WTC11 (cell line): ENCODE results near the gene CDC16.

Experiments used
- ATF3 ChIP-seq: sonication (generic); formaldehyde crosslinking; conservative IDR thresholded peaks from 2 replicates; pipeline ENCODE4 v1.8.1; 2022; ENCODE audit warnings: mild to moderate bottlenecking, missing genetic modification reagents
- CBFB ChIP-seq: sonication (generic); formaldehyde crosslinking; IDR thresholded peaks from 2 replicates; pipeline ENCODE4 v1.8.1; 2022; ENCODE audit warnings: mild to moderate bottlenecking, low read depth, missing genetic modification reagents
- CTCF ChIP-seq: fragments of 200-600 bp; IDR thresholded peaks from 2 replicates; pipeline ENCODE4 v1.8.0; 2022; ENCODE audit warnings: antibody characterized with exemption
- ESRRA ChIP-seq: sonication (generic); formaldehyde crosslinking; IDR thresholded peaks from 2 replicates; pipeline ENCODE4 v1.8.1; 2022; ENCODE audit warnings: mild to moderate bottlenecking, missing genetic modification reagents, borderline replicate concordance
- MYBL2 ChIP-seq: sonication (generic); formaldehyde crosslinking; IDR thresholded peaks from 2 replicates; pipeline ENCODE4 v1.8.1; 2023; ENCODE audit warnings: mild to moderate bottlenecking, moderate library complexity, missing genetic modification reagents
- PRRX2 ChIP-seq: fragments of 250-450 bp; sonication (Bioruptor Pico); IDR thresholded peaks from 2 replicates; pipeline ENCODE4 v1.8.0; 2021; ENCODE audit warnings: mild to moderate bottlenecking
- USF2 ChIP-seq: sonication (generic); formaldehyde crosslinking; IDR thresholded peaks from 2 replicates; pipeline ENCODE4 v1.8.1; 2023; ENCODE audit warnings: mild to moderate bottlenecking, missing genetic modification reagents, moderate library complexity
- ZNF317 ChIP-seq: sonication (generic); formaldehyde crosslinking; IDR thresholded peaks from 2 replicates; pipeline ENCODE4 v1.8.1; 2023; ENCODE audit warnings: low read depth, mild to moderate bottlenecking, moderate library complexity, missing genetic modification reagents, borderline replicate concordance
- ZNF396 ChIP-seq: fragments of 250-450 bp; sonication (Bioruptor Pico); IDR thresholded peaks from 2 replicates; pipeline ENCODE4 v1.8.0; 2021; ENCODE audit warnings: mild to moderate bottlenecking, moderate library complexity, borderline replicate concordance
- ZNF416 ChIP-seq: fragments of 250-450 bp; sonication (Bioruptor Pico); IDR thresholded peaks from 2 replicates; pipeline ENCODE4 v1.9.0; 2021; ENCODE audit warnings: mild to moderate bottlenecking, inconsistent platforms
- ZNF671 ChIP-seq: fragments of 250-450 bp; sonication (Bioruptor Pico); IDR thresholded peaks from 2 replicates; pipeline ENCODE4 v1.8.0; 2021; ENCODE audit warnings: mild to moderate bottlenecking

- no peak for TF ChIP-seq ATF3 (CRISPR knock-in tag)
- TF ChIP-seq ZNF671 (CRISPR knock-in tag): no peak
- no peak for TF ChIP-seq MYBL2 (CRISPR knock-in tag)
- no peak for TF ChIP-seq ZNF396 (CRISPR knock-in tag)
- TF ChIP-seq CTCF: no peak
- TF ChIP-seq PRRX2: no peak
- no peak for TF ChIP-seq CBFB (CRISPR knock-in tag)
- no peak for TF ChIP-seq ESRRA (CRISPR knock-in tag)
- TF ChIP-seq USF2: no peak
- TF ChIP-seq ZNF416 (CRISPR knock-in tag): no peak
- no peak for TF ChIP-seq ZNF317 (CRISPR knock-in tag)
These were observed 49.3 kb upstream of the CDC16 start for GRCh38 chr13:114185182-114185971.
